ENCODE data around the gene MAML2.

The MAML2 gene

GRCh38 chr11:96155627-96156378 is 187.2 kb downstream of the MAML2 start:
- no peaks in the 10 kb centered on the region for H3K36me3 ChIP-seq (ENCODE audit: control insufficient read depth in 2 of 2, insufficient read depth in 2 of 2, low read length in 2 of 2)
- H3K9ac ChIP-seq (ENCODE audit: low read depth in 1 of 2, low read length in 2 of 2) = peak overlapping the region in 1 of 2 donors; percentile 36
- H3K4me3 ChIP-seq (ENCODE audit: low read length in 2 of 2) = peak overlapping the region; percentile 10 to 16
- H3K4me1 ChIP-seq (ENCODE audit: control insufficient read depth in 2 of 2, insufficient read depth in 2 of 2, low read length in 2 of 2) = peaks cover 13 to 22% of the 10 kb centered on the region in 2 donors
- H3K27ac ChIP-seq (ENCODE audit: low read depth in 2 of 2, low read length in 2 of 2) = peak overlapping the region; percentile 75 to 81
- H3K27me3 ChIP-seq (ENCODE audit: control insufficient read depth in 2 of 2, insufficient read depth in 2 of 2, low read length in 2 of 2) = no peaks in the 10 kb centered on the region
- H3K9me3 ChIP-seq (ENCODE audit: control insufficient read depth in 2 of 2, low read length in 2 of 2) = no peaks in the 10 kb centered on the region

DNA sequence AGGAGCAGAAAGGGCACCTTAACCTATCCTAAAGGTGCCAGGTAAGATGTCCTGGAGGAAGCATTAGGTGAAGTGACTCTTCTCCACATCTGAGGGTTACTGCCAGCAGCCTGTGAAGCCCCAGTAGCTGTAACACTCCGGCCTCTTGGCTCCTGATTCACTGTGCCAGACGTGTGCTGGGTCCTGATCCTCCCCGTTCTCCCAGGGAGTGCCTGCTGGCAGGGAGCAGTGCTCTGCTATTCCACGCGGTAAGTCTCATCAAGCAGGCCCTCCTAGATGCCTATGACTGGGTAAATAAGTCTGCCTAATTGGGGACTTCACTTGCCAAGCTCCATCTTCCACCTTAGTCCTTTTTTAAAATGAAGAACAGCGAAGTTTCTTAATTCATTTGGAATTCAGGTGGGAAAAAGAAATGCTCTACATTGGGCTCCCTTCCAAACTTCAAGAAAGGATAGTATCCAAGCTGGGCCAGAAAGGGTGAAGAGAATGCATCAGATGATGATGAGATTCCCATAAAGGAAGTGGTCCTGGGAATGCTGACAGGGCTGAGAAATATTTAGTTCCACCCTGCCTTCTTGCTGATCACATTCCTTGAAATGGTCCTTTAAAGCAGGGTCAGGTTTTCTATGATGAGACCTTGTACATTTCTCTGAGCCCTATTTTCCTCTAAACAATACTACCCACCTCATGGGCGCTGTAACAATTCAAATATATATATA is 188.0 kb downstream of the MAML2 start:
- Histone ChIP-seq H3K9ac (ENCODE audit: low read depth in 1 of 2, low read length in 2 of 2) (no peak overlapping the region), H3K27me3 (ENCODE audit: control insufficient read depth in 2 of 2, insufficient read depth in 2 of 2, low read length in 2 of 2) (no peaks in the 10 kb centered on the region), H3K9me3 (ENCODE audit: control insufficient read depth in 2 of 2, low read length in 2 of 2) (no peaks in the 10 kb centered on the region), H3K36me3 (ENCODE audit: control insufficient read depth in 2 of 2, insufficient read depth in 2 of 2, low read length in 2 of 2) (no peaks in the 10 kb centered on the region), H3K4me3 (ENCODE audit: low read length in 2 of 2) (no peak overlapping the region), H3K4me1 (ENCODE audit: control insufficient read depth in 2 of 2, insufficient read depth in 2 of 2, low read length in 2 of 2) (peaks cover 13 to 22% of the 10 kb centered on the region in 2 donors), H3K27ac (ENCODE audit: low read depth in 2 of 2, low read length in 2 of 2) (peak overlapping the region; percentile 19 to 81)

DNA sequence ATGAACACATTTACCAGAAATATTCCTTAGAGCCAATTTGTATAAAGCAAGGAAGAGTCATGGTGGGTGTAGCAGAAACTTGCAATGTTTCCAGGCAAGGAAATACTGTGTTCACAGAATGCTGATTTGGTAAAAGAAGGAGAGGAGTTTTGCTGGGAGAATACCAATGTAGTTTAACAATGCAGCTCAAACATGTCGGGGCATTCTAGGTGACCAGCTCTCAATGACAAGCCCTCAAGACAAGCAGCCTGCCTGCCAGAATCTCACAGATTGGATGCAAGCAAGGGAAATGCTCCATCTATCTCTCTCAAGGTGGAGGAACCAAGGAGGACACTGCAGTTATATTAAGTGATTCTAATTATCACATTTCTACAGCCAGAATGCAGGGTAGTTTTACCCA is 190.4 kb downstream of the MAML2 start:
- Histone ChIP-seq H3K4me3 (ENCODE audit: low read length in 2 of 2) (no peak overlapping the region), H3K4me1 (ENCODE audit: control insufficient read depth in 2 of 2, insufficient read depth in 2 of 2, low read length in 2 of 2) (peaks cover 13 to 22% of the 10 kb centered on the region in 2 donors), H3K36me3 (ENCODE audit: control insufficient read depth in 2 of 2, insufficient read depth in 2 of 2, low read length in 2 of 2) (no peaks in the 10 kb centered on the region), H3K9me3 (ENCODE audit: control insufficient read depth in 2 of 2, low read length in 2 of 2) (no peaks in the 10 kb centered on the region), H3K9ac (ENCODE audit: low read depth in 1 of 2, low read length in 2 of 2) (no peak overlapping the region), H3K27me3 (ENCODE audit: control insufficient read depth in 2 of 2, insufficient read depth in 2 of 2, low read length in 2 of 2) (no peaks in the 10 kb centered on the region), H3K27ac (ENCODE audit: low read depth in 2 of 2, low read length in 2 of 2) (no peak overlapping the region)

GRCh38 chr11:96151501-96151900 is 191.5 kb downstream of the MAML2 start:
- H3K36me3 ChIP-seq (ENCODE audit: control insufficient read depth in 2 of 2, insufficient read depth in 2 of 2, low read length in 2 of 2) = no peaks in the 10 kb centered on the region
- H3K27me3 ChIP-seq (ENCODE audit: control insufficient read depth in 2 of 2, insufficient read depth in 2 of 2, low read length in 2 of 2) = no peaks in the 10 kb centered on the region
- no peak overlapping the region for H3K27ac ChIP-seq (ENCODE audit: low read depth in 2 of 2, low read length in 2 of 2)
- H3K9ac ChIP-seq (ENCODE audit: low read depth in 1 of 2, low read length in 2 of 2) = no peak overlapping the region
- no peak overlapping the region for H3K4me3 ChIP-seq (ENCODE audit: low read length in 2 of 2)
- H3K9me3 ChIP-seq (ENCODE audit: control insufficient read depth in 2 of 2, low read length in 2 of 2) = no peaks in the 10 kb centered on the region
- peaks cover 10 to 15% of the 10 kb centered on the region in 2 donors for H3K4me1 ChIP-seq (ENCODE audit: control insufficient read depth in 2 of 2, insufficient read depth in 2 of 2, low read length in 2 of 2)

- no peak overlapping the region for H3K4me3 ChIP-seq (ENCODE audit: low read length in 2 of 2)
- H3K9me3 ChIP-seq (ENCODE audit: control insufficient read depth in 2 of 2, low read length in 2 of 2) = no peaks in the 10 kb centered on the region
- no peak overlapping the region for H3K9ac ChIP-seq (ENCODE audit: low read depth in 1 of 2, low read length in 2 of 2)
- no peaks in the 10 kb centered on the region for H3K36me3 ChIP-seq (ENCODE audit: control insufficient read depth in 2 of 2, insufficient read depth in 2 of 2, low read length in 2 of 2)
- no peaks in the 10 kb centered on the region for H3K27me3 ChIP-seq (ENCODE audit: control insufficient read depth in 2 of 2, insufficient read depth in 2 of 2, low read length in 2 of 2)
- H3K4me1 ChIP-seq (ENCODE audit: control insufficient read depth in 2 of 2, insufficient read depth in 2 of 2, low read length in 2 of 2) = peaks cover 2 to 7% of the 10 kb centered on the region in 2 donors
- H3K27ac ChIP-seq (ENCODE audit: low read depth in 2 of 2, low read length in 2 of 2) = no peak overlapping the region
These were observed 192.4 kb downstream of the MAML2 start for GRCh38 chr11:96150609-96151008.

GRCh38 chr11:96149743-96150555 is 193.0 kb downstream of the MAML2 start:
- Histone ChIP-seq H3K27ac (ENCODE audit: low read depth in 2 of 2, low read length in 2 of 2) (no peak overlapping the region), H3K36me3 (ENCODE audit: control insufficient read depth in 2 of 2, insufficient read depth in 2 of 2, low read length in 2 of 2) (no peaks in the 10 kb centered on the region), H3K9me3 (ENCODE audit: control insufficient read depth in 2 of 2, low read length in 2 of 2) (no peaks in the 10 kb centered on the region), H3K9ac (ENCODE audit: low read depth in 1 of 2, low read length in 2 of 2) (no peak overlapping the region), H3K27me3 (ENCODE audit: control insufficient read depth in 2 of 2, insufficient read depth in 2 of 2, low read length in 2 of 2) (no peaks in the 10 kb centered on the region), H3K4me1 (ENCODE audit: control insufficient read depth in 2 of 2, insufficient read depth in 2 of 2, low read length in 2 of 2) (peaks cover 0 to 5% of the 10 kb centered on the region in 2 donors), H3K4me3 (ENCODE audit: low read length in 2 of 2) (no peak overlapping the region)

DNA sequence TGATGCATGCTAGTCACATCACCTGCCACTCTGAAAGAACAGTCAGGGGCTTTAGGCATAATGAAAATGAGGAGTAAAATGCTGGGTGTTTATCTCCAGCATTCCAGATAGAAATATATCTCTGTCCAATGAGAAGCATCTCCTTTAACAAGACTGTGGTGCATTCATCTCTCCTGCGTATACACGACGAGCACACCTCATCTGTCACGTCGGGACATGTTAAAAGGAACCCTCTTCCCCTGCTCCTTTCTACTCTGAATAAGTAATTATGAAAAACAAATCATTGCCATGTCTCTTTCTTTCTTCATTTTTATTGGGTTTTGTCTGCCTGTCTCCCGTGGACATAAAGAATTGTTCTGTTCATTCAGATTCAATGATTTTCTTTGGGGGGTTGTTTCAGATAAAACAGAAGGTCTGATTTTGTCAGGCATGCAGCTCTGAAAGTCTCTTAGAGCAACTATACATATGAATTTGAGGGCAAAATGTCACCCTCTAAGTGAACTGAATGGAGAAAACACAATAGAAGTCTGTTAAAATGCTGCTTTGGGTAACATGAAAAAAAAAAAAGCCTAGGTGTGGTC is 195.0 kb downstream of the MAML2 start:
- H3K27ac ChIP-seq (ENCODE audit: low read depth in 2 of 2, low read length in 2 of 2) = no peak overlapping the region
- no peak overlapping the region for H3K9ac ChIP-seq (ENCODE audit: low read depth in 1 of 2, low read length in 2 of 2)
- no peaks in the 10 kb centered on the region for H3K4me1 ChIP-seq (ENCODE audit: control insufficient read depth in 2 of 2, insufficient read depth in 2 of 2, low read length in 2 of 2)
- H3K4me3 ChIP-seq (ENCODE audit: low read length in 2 of 2) = no peak overlapping the region
- no peaks in the 10 kb centered on the region for H3K36me3 ChIP-seq (ENCODE audit: control insufficient read depth in 2 of 2, insufficient read depth in 2 of 2, low read length in 2 of 2)
- no peaks in the 10 kb centered on the region for H3K9me3 ChIP-seq (ENCODE audit: control insufficient read depth in 2 of 2, low read length in 2 of 2)
- no peaks in the 10 kb centered on the region for H3K27me3 ChIP-seq (ENCODE audit: control insufficient read depth in 2 of 2, insufficient read depth in 2 of 2, low read length in 2 of 2)

- H3K27ac ChIP-seq (ENCODE audit: low read depth in 2 of 2, low read length in 2 of 2) = no peak overlapping the region
- H3K36me3 ChIP-seq (ENCODE audit: control insufficient read depth in 2 of 2, insufficient read depth in 2 of 2, low read length in 2 of 2) = no peaks in the 10 kb centered on the region
- no peaks in the 10 kb centered on the region for H3K4me1 ChIP-seq (ENCODE audit: control insufficient read depth in 2 of 2, insufficient read depth in 2 of 2, low read length in 2 of 2)
- no peaks in the 10 kb centered on the region for H3K27me3 ChIP-seq (ENCODE audit: control insufficient read depth in 2 of 2, insufficient read depth in 2 of 2, low read length in 2 of 2)
- H3K4me3 ChIP-seq (ENCODE audit: low read length in 2 of 2) = no peak overlapping the region
- no peaks in the 10 kb centered on the region for H3K9me3 ChIP-seq (ENCODE audit: control insufficient read depth in 2 of 2, low read length in 2 of 2)
- no peak overlapping the region for H3K9ac ChIP-seq (ENCODE audit: low read depth in 1 of 2, low read length in 2 of 2)
These were observed 195.8 kb downstream of the MAML2 start for GRCh38 chr11:96147186-96147585.

- Histone ChIP-seq H3K9me3 (ENCODE audit: control insufficient read depth in 2 of 2, low read length in 2 of 2) (no peaks in the 10 kb centered on the region), H3K27ac (ENCODE audit: low read depth in 2 of 2, low read length in 2 of 2) (no peak overlapping the region), H3K4me1 (ENCODE audit: control insufficient read depth in 2 of 2, insufficient read depth in 2 of 2, low read length in 2 of 2) (no peaks in the 10 kb centered on the region), H3K36me3 (ENCODE audit: control insufficient read depth in 2 of 2, insufficient read depth in 2 of 2, low read length in 2 of 2) (no peaks in the 10 kb centered on the region), H3K9ac (ENCODE audit: low read depth in 1 of 2, low read length in 2 of 2) (no peak overlapping the region), H3K4me3 (ENCODE audit: low read length in 2 of 2) (no peak overlapping the region), H3K27me3 (ENCODE audit: control insufficient read depth in 2 of 2, insufficient read depth in 2 of 2, low read length in 2 of 2) (no peaks in the 10 kb centered on the region)
These were observed 196.2 kb downstream of the MAML2 start for GRCh38 chr11:96146765-96147164.
